Natural killer cell (primary cell): Measurements from ENCODE around the gene GEMIN8. TPM values are rescaled to one million over a fixed set of nuclear protein-coding genes. Genes with fewer than 3 reads are reported as not detected.

Experiments
- ATAC-seq, 3 donors: fragments of 150-1000 bp in 2 of 3; fragments of 200-7000 bp in 1 of 3; cut with Tn5 transposase; 1 replicate in 1 of 3; 2 replicates in 2 of 3; pipeline ENCODE4 v1.10.0; 2021; ENCODE audit warnings: mild to moderate bottlenecking in 2 of 3, moderate library complexity in 2 of 3
- DNase-seq, 2 donors: peaks; one replicate each; pipeline versions ENCODE4 v3.0.0 to v3.0.0-alpha.2; 2013 to 2021; ENCODE audit warnings: mixed read lengths in 1 of 2
- H3K27ac ChIP-seq: one replicate; pipeline ENCODE4 v1.5.1; 2013; ENCODE audit warnings: mild to moderate bottlenecking, low read length
- H3K27me3 ChIP-seq: one replicate; pipeline ENCODE4 v1.6.1; 2013; ENCODE audit warnings: low read length; ENCODE audit not compliant: control insufficient read depth, insufficient read depth
- H3K36me3 ChIP-seq: one replicate; pipeline ENCODE4 v1.6.1; 2013; ENCODE audit warnings: low read length; ENCODE audit not compliant: control insufficient read depth, insufficient read depth
- H3K4me1 ChIP-seq: one replicate; pipeline ENCODE4 v1.6.1; 2013; ENCODE audit warnings: low read length; ENCODE audit not compliant: control insufficient read depth, insufficient read depth
- H3K4me3 ChIP-seq: one replicate; pipeline ENCODE4 v1.5.1; 2013; ENCODE audit warnings: low read length
- H3K9me3 ChIP-seq: one replicate; pipeline ENCODE4 v1.6.1; 2013; ENCODE audit warnings: low read length; ENCODE audit not compliant: control insufficient read depth, insufficient read depth
- H3K27ac Mint-ChIP-seq, 2 donors: one replicate each; pipeline ENCODE4 v1.8.0; 2022; ENCODE audit warnings: mild to moderate bottlenecking in 2 of 2, mixed read lengths in 2 of 2, moderate library complexity in 1 of 2
- H3K27me3 Mint-ChIP-seq, 2 donors: one replicate each; pipeline ENCODE4 v1.8.0; 2022; ENCODE audit warnings: low read depth in 2 of 2, mixed read lengths in 2 of 2
- H3K36me3 Mint-ChIP-seq: one replicate; pipeline ENCODE4 v1.8.0; 2022; ENCODE audit warnings: mixed read lengths
- H3K4me1 Mint-ChIP-seq, 2 donors: one replicate each; pipeline ENCODE4 v1.8.0; 2022; ENCODE audit warnings: mixed read lengths in 2 of 2
- H3K4me3 Mint-ChIP-seq: one replicate; pipeline ENCODE4 v1.8.0; 2022; ENCODE audit warnings: mild to moderate bottlenecking, moderate library complexity, mixed read lengths
- H3K9me3 Mint-ChIP-seq, 2 donors: one replicate each; pipeline ENCODE4 v1.8.0; 2022; ENCODE audit warnings: mixed read lengths in 2 of 2
- WGBS: methylation state at CpG from one replicate; pipeline ENCODE4 v1.1.7; 2013; ENCODE audit warnings: missing lambda C conversion rate; ENCODE audit not compliant: insufficient coverage; 5-methylcytosine and 5-hydroxymethylcytosine counted together
- intact Hi-C: fragments of 100-400 bp; cut with micrococcal nuclease; formaldehyde crosslinking; loops from one replicate; pipeline ENCODE4 v1.14.2; 2022
- total RNA-seq, 4 donors: library from RNA; stranded (reverse); fragments of 120-200 nt in 1 of 4; gene quantifications; one replicate each; pipeline versions ENCODE4 v1.2.3 to v1.2.4, GENCODE V29; 2013 to 2022
- TF ChIP-seq, protein P1 (sequence below): fragments of 200-600 bp; IDR thresholded peaks from one replicate; pipeline ENCODE4 v1.8.0; 2022; ENCODE audit warnings: antibody characterized with exemption

GEMIN8 gene
- total RNA-seq, 3 donors from 2014 or later (not counting 1 experiment from before 2014, with no cell fraction given) = 8.8 to 13.4 (median 9.7) TPM

DNA sequence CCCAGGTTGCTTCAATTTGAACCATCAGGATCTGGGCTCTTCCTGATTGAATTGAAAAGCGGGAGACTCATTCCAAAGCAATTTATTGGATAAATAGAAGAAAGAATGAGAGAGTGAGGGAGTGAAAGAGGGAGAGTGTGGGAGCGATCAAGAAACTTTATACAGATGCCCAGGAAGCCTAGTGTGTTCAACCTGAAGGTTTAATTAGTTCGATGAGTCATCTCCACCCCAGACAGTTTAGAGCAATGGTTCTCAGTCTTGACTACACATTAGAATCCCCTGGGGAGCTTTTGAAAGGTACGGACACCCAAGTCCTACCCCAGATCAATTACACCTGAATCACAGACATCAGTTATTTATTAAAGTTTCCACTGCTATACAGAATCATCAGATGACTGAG is 61.5 kb downstream of the GEMIN8 start:
- Mint-ChIP-seq H3K27me3 (peaks cover 3 to 7% of the 10 kb centered on the region in 2 donors), H3K27ac (no peak overlapping the region), H3K9me3 (no peaks in the 10 kb centered on the region), H3K36me3 (no peaks in the 10 kb centered on the region), H3K4me3 (no peak overlapping the region), H3K4me1 (no peaks in the 10 kb centered on the region)
- 100% methylated on average over 3 of the region's 4 CpGs for WGBS
- ATAC-seq (no peak), DNase-seq (no peak)
- TF ChIP-seq, protein P1, sequence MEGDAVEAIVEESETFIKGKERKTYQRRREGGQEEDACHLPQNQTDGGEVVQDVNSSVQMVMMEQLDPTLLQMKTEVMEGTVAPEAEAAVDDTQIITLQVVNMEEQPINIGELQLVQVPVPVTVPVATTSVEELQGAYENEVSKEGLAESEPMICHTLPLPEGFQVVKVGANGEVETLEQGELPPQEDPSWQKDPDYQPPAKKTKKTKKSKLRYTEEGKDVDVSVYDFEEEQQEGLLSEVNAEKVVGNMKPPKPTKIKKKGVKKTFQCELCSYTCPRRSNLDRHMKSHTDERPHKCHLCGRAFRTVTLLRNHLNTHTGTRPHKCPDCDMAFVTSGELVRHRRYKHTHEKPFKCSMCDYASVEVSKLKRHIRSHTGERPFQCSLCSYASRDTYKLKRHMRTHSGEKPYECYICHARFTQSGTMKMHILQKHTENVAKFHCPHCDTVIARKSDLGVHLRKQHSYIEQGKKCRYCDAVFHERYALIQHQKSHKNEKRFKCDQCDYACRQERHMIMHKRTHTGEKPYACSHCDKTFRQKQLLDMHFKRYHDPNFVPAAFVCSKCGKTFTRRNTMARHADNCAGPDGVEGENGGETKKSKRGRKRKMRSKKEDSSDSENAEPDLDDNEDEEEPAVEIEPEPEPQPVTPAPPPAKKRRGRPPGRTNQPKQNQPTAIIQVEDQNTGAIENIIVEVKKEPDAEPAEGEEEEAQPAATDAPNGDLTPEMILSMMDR = no peak
- Histone ChIP-seq H3K4me3 (no peak overlapping the region), H3K36me3 (no peaks in the 10 kb centered on the region), H3K27ac (no peak overlapping the region), H3K9me3 (no peaks in the 10 kb centered on the region), H3K27me3 (no peaks in the 10 kb centered on the region), H3K4me1 (no peaks in the 10 kb centered on the region)
- intact Hi-C loops = no loop called here

DNA sequence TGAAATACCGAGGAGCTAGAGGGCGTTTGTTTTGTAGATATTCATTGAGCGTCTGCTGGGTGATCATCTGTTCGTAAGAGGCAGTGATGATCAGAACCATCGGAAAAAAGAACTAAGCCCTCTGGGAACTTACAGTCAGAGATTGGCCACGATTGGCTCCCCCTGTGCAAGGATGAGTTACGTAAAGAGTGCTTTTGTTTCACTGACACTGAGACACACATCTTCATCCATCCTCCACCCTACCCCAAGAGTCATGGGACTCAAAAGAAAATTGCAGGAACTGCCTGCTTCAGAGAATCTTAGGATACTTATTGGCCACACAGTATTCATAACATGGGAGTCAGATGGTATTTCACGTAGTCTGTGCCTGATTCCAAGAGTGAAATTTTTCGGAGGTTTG is 62.1 kb downstream of the GEMIN8 start:
- Histone ChIP-seq H3K27ac (no peak overlapping the region), H3K36me3 (no peaks in the 10 kb centered on the region), H3K4me3 (no peak overlapping the region), H3K27me3 (no peaks in the 10 kb centered on the region), H3K9me3 (no peaks in the 10 kb centered on the region), H3K4me1 (no peaks in the 10 kb centered on the region)
- TF ChIP-seq, protein P1 = no peak
- peaks cover 3 to 7% of the 10 kb centered on the region in 2 donors for H3K27me3 Mint-ChIP-seq
- ATAC-seq (no peak), DNase-seq (no peak)
- no peaks in the 10 kb centered on the region for H3K9me3 Mint-ChIP-seq
- intact Hi-C loops = no loop called here
- no peaks in the 10 kb centered on the region for H3K36me3 Mint-ChIP-seq
- 86% methylated on average over 7 of the region's 9 CpGs for WGBS
- H3K4me1 Mint-ChIP-seq = no peaks in the 10 kb centered on the region
- no peak overlapping the region for H3K27ac Mint-ChIP-seq
- H3K4me3 Mint-ChIP-seq = no peak overlapping the region

DNA sequence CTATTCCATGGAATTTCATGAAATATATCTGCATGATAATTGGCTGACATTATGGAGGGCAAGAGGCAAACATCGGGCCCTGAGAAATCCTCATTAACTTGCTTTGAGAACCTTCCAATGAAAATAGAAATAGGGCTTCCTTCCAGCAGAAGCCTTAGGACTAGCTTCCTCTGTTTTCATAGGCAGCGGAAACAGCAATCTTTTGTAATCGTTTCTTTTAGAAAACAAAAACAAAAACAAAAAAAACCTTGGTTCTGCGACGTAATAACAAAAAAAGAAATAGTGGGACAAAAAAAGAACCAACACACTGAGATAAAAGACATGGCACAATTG is 62.9 kb downstream of the GEMIN8 start:
- DNase-seq (no peak), ATAC-seq (no peak)
- Mint-ChIP-seq H3K9me3 (no peaks in the 10 kb centered on the region), H3K4me1 (no peaks in the 10 kb centered on the region), H3K27me3 (peaks cover 3 to 7% of the 10 kb centered on the region in 2 donors), H3K27ac (no peak overlapping the region), H3K36me3 (no peaks in the 10 kb centered on the region), H3K4me3 (no peak overlapping the region)
- TF ChIP-seq, protein P1 = no peak
- Histone ChIP-seq H3K4me1 (no peaks in the 10 kb centered on the region), H3K27ac (no peak overlapping the region), H3K27me3 (no peaks in the 10 kb centered on the region), H3K36me3 (no peaks in the 10 kb centered on the region), H3K4me3 (no peak overlapping the region), H3K9me3 (no peaks in the 10 kb centered on the region)
- intact Hi-C loops = no loop called here
- WGBS = 100% methylated on average over 1 of the region's 5 CpGs

DNA sequence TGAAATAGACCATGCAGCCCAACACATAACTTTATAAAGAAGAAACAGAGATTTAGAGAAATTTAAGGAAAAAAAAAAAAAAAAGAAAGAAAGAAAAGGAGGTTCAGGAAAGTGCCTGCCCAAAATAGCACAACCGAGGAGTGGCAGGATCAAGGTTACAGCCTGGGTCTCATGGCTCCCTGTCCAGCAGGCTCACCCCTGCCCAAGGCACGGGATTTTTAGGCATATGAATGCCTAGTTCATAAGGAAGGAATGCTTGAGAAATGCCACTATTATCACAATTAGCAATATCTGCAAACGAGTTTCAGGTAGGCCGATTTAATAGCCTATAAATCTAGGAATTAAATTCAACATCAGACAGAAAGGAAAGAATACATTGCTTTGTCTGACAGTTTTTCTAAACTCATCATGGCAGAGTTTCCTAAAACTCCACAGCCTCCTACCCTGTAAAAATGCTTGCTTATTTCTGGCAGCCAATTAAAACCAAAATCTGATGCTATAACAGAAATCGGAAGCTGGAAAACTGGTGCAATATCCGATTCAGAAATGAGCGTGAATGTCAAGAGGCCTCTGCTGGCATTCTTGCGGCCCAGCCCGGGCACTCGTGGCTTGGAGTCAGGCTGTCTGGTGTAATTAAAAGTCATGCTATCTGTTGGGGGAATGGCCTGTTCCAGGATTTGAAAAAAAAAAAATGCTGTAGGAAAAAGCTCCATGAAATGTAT is 63.5 kb downstream of the GEMIN8 start:
- H3K36me3 ChIP-seq = no peaks in the 10 kb centered on the region
- Mint-ChIP-seq H3K27me3 (peaks cover 3 to 10% of the 10 kb centered on the region in 2 donors), H3K36me3 (no peaks in the 10 kb centered on the region), H3K4me3 (no peak overlapping the region), H3K4me1 (no peaks in the 10 kb centered on the region), H3K27ac (no peak overlapping the region), H3K9me3 (no peaks in the 10 kb centered on the region)
- H3K4me3 ChIP-seq = no peak overlapping the region
- TF ChIP-seq, protein P1 = no peak
- H3K27ac ChIP-seq = no peak overlapping the region
- no peaks in the 10 kb centered on the region for H3K27me3 ChIP-seq
- DNase-seq (no peak), ATAC-seq (no peak)
- 95% methylated on average over 9 of the region's 10 CpGs for WGBS
- intact Hi-C loops = no loop called here
- no peaks in the 10 kb centered on the region for H3K9me3 ChIP-seq
- H3K4me1 ChIP-seq = no peaks in the 10 kb centered on the region
